HG02852 (cell line): ENCODE measurements around the gene CYP2W1.
"Not testable (repeated sequence)": the region's sequence is repeated elsewhere in the genome, so short reads cannot be mapped to it uniquely, and the experiment has no call there.

Experiments used
- ATAC-seq: cut with Tn5 transposase; IDR thresholded peaks from one replicate; pipeline ENCODE4 v1.9.1; 2021; ENCODE audit warnings: mild to moderate bottlenecking, moderate library complexity; ENCODE audit not compliant: unreplicated experiment

Gene CYP2W1

GRCh38 chr7:983004-983615 is at the start of gene CYP2W1:
CYP2W1 (plus strand) TSS chr7:983181; CDS start chr7:983212, 31 bp downstream.
- ATAC-seq, result no peak

- no peak for ATAC-seq
Measured at GRCh38 chr7:934469-935163, 48.4 kb upstream of the CYP2W1 start.

- ATAC-seq, result no peak
Measured at GRCh38 chr7:935164-935873, 47.7 kb upstream of the CYP2W1 start.

- ATAC-seq, result no peak
Measured at GRCh38 chr7:935874-936385, 47.1 kb upstream of the CYP2W1 start.

- peak; percentile 90 for ATAC-seq
Measured at GRCh38 chr7:936386-937054, 46.5 kb upstream of the CYP2W1 start.

GRCh38 chr7:937856-938484 is 45.0 kb upstream of the CYP2W1 start:
- no peak for ATAC-seq

GRCh38 chr7:938546-939185 is 44.3 kb upstream of the CYP2W1 start:
- ATAC-seq, result no peak

- no peak for ATAC-seq
Measured at GRCh38 chr7:939843-940242, 43.1 kb upstream of the CYP2W1 start.

- no peak for ATAC-seq
Measured at GRCh38 chr7:940599-941408, 42.2 kb upstream of the CYP2W1 start.

GRCh38 chr7:943793-944192 is 39.2 kb upstream of the CYP2W1 start:
- not testable (repeated sequence) for ATAC-seq

- no peak for ATAC-seq
Measured at GRCh38 chr7:944744-945143, 38.2 kb upstream of the CYP2W1 start.

GRCh38 chr7:945147-945555 is 37.8 kb upstream of the CYP2W1 start:
- no peak for ATAC-seq

- ATAC-seq, result no peak
Measured at GRCh38 chr7:945556-946255, 37.3 kb upstream of the CYP2W1 start.

GRCh38 chr7:946256-946996 is 36.6 kb upstream of the CYP2W1 start:
- ATAC-seq, result no peak

GRCh38 chr7:947391-948210 is 35.4 kb upstream of the CYP2W1 start:
- ATAC-seq, result no peak

- ATAC-seq, result no peak
Measured at GRCh38 chr7:949021-949934, 33.7 kb upstream of the CYP2W1 start.
